ENCODE results near the gene GMPPA.

The GMPPA gene

DNA sequence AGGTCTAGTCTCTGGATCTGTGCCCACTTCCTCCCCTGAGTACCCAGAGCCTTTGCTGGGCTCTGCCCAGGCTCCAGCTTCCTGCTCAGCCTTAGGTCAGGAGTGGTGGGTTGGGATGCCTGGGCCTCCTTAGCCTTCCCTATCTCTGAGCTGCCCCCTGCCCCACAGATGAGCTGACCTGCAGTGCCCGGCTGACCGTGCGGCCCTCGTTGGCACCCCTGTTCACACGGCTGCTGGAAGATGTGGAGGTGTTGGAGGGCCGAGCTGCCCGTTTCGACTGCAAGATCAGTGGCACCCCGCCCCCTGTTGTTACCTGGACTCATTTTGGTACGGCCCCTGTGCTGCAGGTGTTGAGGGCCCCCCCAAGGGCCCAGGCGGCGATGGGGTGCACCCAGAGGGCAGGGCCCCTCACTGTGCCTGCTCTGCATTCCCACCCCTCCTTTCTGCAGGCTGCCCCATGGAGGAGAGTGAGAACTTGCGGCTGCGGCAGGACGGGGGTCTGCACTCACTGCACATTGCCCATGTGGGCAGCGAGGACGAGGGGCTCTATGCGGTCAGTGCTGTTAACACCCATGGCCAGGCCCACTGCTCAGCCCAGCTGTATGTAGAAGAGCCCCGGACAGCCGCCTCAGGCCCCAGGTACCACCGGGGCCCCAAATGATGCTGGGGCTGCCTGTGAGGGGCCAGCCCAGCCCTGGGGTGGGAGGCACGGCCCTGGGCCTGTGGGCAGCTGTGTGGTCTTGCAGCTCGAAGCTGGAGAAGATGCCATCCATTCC is 30.1 kb upstream of the GMPPA start:
- DNase-seq (ENCODE audit: low spot score): no peak

DNA sequence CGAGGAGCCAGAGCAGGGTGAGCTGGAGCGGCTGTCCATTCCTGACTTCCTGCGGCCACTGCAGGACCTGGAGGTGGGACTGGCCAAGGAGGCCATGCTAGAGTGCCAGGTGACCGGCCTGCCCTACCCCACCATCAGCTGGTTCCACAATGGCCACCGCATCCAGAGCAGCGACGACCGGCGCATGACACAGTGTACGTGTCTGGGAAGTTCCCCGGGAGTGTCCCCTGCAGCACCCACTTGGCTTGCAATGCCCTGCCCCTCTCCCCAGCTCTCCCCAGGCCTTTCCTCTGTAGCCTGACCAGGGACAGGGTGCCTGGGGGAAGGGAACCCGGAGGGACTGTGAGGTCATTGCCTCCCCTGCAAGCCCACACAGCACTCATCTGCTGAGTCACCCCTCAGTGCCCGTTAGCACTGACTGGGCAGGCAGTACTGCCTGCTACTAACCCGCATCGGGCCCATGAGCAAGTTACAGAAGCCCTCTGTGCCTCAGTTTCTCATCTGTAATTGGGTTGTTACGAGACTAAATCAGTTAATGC is 29.4 kb upstream of the GMPPA start:
- no peak for DNase-seq (ENCODE audit: low spot score)

DNA sequence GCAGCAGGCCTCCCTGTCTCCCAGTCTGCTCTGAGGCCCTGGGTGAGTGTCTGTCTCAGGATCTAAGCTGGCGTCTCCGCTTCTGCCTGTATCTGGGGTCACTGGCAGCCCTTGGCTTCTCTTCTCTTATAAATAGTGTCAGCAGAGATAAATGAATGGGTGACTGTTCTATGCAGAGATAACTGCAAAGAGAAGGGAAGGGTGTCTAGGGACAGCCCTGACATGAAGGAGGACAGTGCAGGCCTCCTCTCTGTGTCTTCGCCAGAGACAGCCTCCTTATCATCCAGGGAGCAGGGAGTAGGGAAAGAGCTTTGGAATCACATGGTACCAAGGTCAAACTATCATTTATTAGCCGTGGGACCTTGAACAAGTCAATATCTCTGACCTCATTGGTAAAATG is 28.3 kb upstream of the GMPPA start:
- no peak for DNase-seq (ENCODE audit: low spot score)

DNA sequence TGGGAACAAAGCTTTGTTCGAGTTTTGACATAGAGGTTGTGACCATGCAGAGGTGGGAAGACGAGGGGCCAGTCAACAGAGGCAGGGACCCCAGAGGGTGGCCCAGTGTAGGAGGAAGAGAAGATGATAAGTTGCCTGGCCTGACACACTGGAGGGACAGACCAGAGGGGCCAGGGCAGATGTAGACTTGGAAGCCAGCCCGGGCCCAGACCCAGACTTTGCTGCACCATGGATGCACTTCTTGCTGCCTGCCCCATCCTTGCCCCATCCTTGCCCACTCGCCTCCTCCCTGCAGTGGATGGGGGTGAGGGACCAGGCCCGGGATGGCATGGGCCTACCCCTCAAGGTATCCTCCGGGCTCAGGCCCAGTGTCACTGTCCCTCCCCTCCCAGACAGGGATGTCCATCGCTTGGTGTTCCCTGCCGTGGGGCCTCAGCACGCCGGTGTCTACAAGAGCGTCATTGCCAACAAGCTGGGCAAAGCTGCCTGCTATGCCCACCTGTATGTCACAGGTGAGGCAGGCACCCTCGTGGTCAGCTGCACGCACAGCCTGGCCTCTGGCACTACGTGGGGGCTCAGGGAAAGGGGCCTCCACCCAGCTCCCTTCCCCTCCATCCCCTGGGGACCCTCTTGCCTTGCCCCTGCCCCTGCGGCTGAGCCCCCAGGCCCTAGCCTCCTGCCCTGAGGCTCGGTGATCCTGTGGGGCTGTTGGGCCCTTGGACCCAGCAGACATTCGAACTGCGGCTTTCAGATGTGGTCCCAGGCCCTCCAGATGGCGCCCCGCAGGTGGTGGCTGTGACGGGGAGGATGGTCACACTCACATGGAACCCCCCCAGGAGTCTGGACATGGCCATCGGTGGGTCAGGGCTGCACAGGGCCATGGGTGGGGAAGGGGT is 27.0 kb upstream of the GMPPA start:
- no peak for DNase-seq (ENCODE audit: low spot score)

DNA sequence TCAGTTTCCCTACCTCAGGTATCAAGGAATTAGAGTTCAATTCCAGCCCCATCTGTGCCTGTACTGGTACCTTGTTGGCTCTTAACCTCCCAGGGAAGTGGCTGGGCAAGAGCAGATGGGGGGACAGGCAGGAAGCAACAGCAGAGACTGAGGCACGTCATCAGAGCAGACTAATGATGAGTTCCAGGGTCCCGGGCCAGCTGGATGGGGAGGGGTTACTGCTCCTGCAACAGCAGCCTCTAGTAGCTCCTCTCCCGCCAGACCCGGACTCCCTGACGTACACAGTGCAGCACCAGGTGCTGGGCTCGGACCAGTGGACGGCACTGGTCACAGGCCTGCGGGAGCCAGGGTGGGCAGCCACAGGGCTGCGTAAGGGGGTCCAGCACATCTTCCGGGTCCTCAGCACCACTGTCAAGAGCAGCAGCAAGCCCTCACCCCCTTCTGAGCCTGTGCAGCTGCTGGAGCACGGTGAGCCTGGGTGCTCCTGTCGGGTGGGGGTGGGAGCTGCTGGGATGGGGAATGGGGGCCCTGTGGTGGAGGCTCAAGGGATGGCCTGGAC is 26.0 kb upstream of the GMPPA start:
- DNase-seq (ENCODE audit: low spot score): no peak

DNA sequence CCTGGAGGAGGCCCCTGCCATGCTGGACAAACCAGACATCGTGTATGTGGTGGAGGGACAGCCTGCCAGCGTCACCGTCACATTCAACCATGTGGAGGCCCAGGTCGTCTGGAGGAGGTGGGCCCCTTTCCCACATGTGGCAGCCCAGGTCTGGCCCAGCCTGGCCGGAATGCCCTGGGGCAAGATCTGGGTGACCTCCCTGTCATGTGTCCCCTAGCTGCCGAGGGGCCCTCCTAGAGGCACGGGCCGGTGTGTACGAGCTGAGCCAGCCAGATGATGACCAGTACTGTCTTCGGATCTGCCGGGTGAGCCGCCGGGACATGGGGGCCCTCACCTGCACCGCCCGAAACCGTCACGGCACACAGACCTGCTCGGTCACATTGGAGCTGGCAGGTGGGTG is 25.2 kb upstream of the GMPPA start:
- DNase-seq (ENCODE audit: low spot score): no peak

DNA sequence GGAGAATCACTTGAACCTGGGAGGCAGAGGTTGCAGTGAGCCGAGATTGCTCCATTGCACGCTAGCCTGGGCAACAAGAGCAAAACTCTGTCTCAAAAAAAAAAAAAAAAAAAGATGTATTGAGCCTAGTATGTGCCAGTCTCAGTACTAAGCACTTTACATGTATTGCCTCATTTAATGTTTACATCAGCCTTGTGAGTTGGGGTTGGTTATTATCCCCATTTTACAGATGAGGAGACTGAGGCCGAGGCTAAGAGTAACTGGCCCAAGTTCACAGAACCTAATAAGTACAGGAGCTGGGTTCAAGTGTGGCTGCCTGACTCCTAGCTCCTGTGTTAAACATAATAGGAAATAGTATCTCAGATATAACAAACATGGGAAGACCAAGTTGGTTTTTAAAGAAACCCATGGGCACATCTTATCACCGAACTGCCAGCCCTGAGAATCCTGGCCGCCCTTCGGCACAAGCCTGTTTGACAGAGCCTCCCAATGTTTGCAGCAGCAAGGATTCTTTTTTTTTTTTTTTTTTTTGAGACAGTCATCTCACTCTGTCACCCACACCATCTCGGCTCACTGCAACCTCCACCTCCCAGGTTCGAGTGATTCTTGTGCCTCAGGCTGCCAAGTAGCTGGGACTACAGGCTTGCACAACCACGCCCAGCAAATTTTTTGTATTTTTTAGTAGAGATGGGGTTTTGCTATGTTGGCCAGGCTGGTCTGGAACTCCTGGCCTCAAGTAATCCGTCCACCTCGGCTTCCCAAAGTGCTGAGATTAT is 24.2 kb upstream of the GMPPA start:
- DNase-seq (ENCODE audit: low spot score): no peak

DNA sequence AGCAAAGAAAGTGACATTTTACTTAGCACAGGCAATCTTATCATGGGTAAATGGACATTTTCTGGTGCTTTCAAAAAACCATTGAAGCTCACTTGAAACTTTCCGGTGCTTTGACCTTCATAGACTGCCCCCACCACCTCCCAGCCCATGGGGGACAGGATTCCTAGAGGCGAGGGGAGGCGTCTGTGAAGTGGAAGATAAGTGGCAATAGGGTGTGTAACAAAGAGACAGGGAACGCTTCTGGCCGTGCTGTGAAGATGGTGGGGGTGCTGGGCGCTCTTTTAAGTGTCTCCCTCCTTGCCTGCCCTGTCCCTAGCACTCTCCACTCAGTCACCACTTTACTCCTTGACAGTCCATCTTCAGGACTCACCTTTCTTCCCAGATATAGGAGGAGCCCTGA is 23.4 kb upstream of the GMPPA start:
- DNase-seq (ENCODE audit: low spot score): no peak

DNA sequence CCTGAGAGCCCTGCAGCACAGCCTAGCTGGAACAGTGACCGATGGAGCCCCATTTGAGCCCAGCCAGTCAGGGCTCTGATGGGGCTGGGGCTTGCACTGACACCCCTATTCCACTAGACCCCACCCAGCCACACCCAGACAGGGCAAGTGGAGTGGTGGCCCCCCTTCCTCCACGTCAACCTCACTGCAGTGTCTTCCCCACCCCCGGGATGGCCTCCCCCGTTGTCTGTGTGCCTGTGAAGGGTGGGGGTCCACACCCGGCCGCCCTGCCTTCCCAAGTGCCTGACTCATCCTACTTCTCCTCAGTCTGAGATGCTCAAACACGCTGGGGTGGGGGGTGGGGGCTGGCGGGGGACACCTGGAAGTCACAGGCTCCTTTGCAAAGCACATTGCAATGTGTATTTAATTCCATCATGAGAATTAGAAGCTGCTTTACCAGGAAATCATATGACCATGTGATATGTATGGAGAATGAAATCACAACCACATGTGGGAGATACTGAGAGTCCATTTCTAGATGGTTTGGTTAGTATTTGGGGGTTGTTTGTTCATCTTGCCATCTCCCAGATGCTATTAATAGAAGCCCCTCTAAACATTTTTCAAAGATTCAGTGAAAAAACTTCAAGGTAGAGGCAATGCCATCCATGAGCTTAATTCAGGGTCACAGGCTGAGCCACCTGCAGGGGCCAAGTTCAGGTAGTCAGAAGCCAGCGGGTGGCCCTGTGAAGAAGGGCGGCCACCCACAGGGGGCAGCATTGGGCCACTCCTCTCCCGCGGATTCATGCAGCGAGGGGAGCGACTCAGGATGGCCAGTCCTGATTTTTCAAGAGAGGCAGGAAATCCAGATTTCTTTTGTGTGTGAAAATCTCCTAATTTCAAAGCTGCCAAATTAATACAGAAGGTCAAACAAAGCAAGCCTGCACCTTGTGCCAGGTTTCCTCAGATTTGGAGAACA is 22.7 kb upstream of the GMPPA start:
- DNase-seq (ENCODE audit: low spot score): no peak

DNA sequence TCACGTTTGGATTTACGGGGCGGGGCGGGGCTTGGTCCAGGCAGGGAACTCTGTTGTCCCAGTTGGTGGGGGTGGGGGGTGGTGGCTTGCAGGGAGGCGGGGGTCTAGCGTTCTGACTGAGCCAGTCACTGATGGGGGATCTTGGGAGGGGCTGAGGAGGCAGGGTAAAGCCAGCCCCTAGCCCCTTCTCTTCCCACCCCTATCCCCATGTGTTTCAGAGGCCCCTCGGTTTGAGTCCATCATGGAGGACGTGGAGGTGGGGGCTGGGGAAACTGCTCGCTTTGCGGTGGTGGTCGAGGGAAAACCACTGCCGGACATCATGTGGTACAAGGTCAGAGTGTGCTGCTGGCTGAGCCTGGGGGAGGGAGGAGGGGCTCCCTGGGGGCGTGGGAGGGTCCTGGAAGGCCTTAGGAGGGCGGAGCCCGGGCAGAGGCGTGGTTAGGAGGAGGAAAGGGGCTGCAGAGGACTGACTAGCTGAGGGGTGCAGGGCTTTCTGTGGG is 22.0 kb upstream of the GMPPA start:
- no peak for DNase-seq (ENCODE audit: low spot score)

DNA sequence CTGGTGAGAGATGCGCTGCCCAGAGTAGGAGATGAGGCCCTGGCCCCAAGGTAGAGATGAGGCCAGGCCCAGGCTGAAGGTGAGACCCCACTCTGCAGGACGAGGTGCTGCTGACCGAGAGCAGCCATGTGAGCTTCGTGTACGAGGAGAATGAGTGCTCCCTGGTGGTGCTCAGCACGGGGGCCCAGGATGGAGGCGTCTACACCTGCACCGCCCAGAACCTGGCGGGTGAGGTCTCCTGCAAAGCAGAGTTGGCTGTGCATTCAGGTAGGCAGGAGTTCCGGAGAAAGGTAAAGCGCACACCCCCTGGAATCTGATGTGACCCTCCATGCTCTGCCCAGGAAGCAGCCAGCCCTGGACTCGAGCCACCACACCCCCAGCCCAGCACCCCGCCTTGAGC is 21.5 kb upstream of the GMPPA start:
- DNase-seq (ENCODE audit: low spot score): no peak

DNA sequence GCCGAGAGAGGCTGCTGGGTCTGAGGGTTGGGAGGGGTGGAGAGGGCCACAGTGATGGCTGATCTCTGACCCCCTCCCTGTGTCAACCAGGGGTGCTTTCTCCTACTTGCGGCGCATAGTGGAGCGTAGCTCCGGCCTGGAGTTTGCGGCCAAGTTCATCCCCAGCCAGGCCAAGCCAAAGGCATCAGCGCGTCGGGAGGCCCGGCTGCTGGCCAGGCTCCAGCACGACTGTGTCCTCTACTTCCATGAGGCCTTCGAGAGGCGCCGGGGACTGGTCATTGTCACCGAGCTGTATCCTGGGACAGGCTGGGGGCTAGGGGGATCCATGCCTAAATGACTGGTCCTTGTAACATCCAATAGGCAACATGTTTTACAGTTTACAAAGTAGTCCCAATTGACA is 20.9 kb upstream of the GMPPA start:
- DNase-seq (ENCODE audit: low spot score): no peak

DNA sequence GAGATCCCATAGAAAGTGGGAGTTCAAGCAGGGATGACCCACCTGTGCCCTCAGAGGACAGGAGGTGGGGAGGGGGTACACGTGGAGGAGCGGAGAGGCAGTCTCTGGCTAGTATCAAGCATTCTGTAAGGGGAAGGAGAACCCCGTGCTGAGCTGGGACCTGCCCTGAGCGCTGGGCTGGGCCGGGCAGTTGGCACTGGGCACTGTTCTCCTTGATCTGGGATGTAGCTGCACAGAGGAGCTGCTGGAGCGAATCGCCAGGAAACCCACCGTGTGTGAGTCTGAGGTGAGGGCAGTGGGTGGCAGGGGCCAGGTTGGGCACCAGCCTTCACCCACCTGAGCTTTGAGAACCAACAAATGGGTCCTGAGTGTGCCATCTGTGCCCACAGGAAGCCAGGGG is 19.8 kb upstream of the GMPPA start:
- DNase-seq (ENCODE audit: low spot score): no peak

DNA sequence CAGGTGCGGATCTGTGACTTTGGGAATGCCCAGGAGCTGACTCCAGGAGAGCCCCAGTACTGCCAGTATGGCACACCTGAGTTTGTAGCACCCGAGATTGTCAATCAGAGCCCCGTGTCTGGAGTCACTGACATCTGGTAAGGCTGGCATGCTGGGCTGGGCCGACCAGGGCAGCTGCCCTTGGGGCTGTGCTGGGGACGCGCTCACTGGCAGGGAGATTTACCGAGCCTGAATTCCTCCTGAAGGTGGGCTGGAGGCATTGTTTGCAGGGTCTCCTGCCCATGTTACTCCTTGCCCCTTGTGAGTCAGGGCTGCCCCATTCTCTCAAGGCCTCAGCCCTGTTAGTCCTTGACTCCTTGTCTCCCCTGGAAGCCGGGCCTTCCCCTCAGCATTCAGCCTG is 18.7 kb upstream of the GMPPA start:
- DNase-seq (ENCODE audit: low spot score): no peak

DNA sequence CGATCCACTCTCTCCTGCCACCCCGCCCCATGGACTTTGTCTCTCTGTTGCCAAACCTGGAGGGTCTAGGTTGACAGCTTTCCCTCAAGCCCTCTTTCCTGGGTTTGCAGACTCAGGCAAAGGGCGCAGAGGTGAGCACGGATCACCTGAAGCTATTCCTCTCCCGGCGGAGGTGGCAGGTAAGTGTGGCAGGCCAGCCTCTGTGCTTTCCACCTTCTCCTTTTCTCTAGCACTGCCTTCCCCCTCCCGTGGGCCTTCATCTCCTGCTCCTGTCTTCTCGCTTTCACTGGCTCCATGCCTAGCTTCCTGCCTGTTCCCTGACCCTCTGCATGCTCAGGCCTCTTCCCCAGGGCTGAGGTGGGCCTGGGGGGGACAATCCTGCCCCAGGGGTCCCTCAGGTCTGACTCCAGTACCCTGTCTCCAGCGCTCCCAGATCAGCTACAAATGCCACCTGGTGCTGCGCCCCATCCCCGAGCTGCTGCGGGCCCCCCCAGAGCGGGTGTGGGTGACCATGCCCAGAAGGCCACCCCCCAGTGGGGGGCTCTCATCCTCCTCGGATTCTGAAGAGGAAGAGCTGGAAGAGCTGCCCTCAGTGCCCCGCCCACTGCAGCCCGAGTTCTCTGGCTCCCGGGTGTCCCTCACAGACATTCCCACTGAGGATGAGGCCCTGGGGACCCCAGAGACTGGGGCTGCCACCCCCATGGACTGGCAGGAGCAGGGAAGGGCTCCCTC is 15.9 kb upstream of the GMPPA start:
- DNase-seq (ENCODE audit: low spot score): no peak

DNA sequence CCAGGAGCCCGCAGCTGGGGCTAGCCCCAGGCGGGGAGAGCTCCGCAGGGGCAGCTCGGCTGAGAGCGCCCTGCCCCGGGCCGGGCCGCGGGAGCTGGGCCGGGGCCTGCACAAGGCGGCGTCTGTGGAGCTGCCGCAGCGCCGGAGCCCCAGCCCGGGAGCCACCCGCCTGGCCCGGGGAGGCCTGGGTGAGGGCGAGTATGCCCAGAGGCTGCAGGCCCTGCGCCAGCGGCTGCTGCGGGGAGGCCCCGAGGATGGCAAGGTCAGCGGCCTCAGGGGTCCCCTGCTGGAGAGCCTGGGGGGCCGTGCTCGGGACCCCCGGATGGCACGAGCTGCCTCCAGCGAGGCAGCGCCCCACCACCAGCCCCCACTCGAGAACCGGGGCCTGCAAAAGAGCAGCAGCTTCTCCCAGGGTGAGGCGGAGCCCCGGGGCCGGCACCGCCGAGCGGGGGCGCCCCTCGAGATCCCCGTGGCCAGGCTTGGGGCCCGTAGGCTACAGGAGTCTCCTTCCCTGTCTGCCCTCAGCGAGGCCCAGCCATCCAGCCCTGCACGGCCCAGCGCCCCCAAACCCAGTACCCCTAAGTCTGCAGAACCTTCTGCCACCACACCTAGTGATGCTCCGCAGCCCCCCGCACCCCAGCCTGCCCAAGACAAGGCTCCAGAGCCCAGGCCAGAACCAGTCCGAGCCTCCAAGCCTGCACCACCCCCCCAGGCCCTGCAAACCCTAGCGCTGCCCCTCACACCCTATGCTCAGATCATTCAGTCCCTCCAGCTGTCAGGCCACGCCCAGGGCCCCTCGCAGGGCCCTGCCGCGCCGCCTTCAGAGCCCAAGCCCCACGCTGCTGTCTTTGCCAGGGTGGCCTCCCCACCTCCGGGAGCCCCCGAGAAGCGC is 15.0 kb upstream of the GMPPA start:
- no peak for DNase-seq (ENCODE audit: low spot score)

DNA sequence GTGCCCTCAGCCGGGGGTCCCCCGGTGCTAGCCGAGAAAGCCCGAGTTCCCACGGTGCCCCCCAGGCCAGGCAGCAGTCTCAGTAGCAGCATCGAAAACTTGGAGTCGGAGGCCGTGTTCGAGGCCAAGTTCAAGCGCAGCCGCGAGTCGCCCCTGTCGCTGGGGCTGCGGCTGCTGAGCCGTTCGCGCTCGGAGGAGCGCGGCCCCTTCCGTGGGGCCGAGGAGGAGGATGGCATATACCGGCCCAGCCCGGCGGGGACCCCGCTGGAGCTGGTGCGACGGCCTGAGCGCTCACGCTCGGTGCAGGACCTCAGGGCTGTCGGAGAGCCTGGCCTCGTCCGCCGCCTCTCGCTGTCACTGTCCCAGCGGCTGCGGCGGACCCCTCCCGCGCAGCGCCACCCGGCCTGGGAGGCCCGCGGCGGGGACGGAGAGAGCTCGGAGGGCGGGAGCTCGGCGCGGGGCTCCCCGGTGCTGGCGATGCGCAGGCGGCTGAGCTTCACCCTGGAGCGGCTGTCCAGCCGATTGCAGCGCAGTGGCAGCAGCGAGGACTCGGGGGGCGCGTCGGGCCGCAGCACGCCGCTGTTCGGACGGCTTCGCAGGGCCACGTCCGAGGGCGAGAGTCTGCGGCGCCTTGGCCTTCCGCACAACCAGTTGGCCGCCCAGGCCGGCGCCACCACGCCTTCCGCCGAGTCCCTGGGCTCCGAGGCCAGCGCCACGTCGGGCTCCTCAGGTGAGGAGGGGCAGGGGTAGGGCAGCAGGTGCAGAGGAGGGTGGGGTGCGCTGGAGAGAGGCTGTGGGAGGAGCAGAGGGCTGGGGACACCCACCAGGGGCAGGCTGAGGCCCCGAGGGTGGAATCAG is 14.1 kb upstream of the GMPPA start:
- DNase-seq (ENCODE audit: low spot score): no peak

DNA sequence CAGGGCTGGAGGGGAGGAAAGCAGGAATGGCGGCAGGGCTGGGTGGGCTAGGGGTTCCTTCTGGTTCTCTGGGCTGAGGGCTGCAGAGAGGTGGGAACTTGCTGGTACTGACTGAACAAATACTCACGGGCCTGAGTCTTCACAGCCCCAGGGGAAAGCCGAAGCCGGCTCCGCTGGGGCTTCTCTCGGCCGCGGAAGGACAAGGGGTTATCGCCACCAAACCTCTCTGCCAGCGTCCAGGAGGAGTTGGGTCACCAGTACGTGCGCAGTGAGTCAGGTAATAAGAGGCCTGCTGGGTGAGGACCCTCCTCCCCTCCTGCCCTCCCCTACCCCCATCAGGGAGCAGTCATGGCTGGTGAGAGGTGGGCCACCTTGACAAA is 13.5 kb upstream of the GMPPA start:
- DNase-seq (ENCODE audit: low spot score): no peak
